HG03066 (cell line): ENCODE results near the gene KRTAP3-1.
"Not testable (repeated sequence)": the region's sequence is repeated elsewhere in the genome, so short reads cannot be mapped to it uniquely, and the experiment has no call there.

ENCODE experiments used
- ATAC-seq: cut with Tn5 transposase; IDR thresholded peaks from one replicate; pipeline ENCODE4 v1.9.1; 2021; ENCODE audit warnings: low read depth; ENCODE audit not compliant: unreplicated experiment

The KRTAP3-1 gene

GRCh38 chr17:41008811-41009210 lies at the start of gene KRTAP3-1:
KRTAP3-1 (minus strand) TSS chr17:41009128; CDS start chr17:41009074, 54 bp downstream.
- no peak for ATAC-seq

- no peak for ATAC-seq
These were observed 48.6 kb upstream of the KRTAP3-1 start for GRCh38 chr17:41057547-41057946.

- ATAC-seq, result not testable (repeated sequence)
These were observed 46.2 kb upstream of the KRTAP3-1 start, which contains the start of gene KRTAP2-2 for GRCh38 chr17:41055130-41055529. KRTAP2-2 (minus strand) TSS chr17:41055230; CDS start chr17:41055211, 19 bp downstream.

- ATAC-seq, result not testable (repeated sequence)
These were observed 45.6 kb upstream of the KRTAP3-1 start for GRCh38 chr17:41054556-41054955.

GRCh38 chr17:41054025-41054424 lies 45.1 kb upstream of the KRTAP3-1 start:
- ATAC-seq, result no peak

- ATAC-seq, result no peak
These were observed 43.6 kb upstream of the KRTAP3-1 start for GRCh38 chr17:41052566-41052965.

GRCh38 chr17:41049110-41049509 lies 40.2 kb upstream of the KRTAP3-1 start:
- no peak for ATAC-seq

GRCh38 chr17:41048441-41048840 lies 39.5 kb upstream of the KRTAP3-1 start:
- ATAC-seq, result no peak

GRCh38 chr17:41046735-41047465 lies 38.0 kb upstream of the KRTAP3-1 start, which contains the start of gene KRTAP2-1:
KRTAP2-1 (minus strand) TSS chr17:41047316; CDS start chr17:41047267, 49 bp downstream.
- not testable (repeated sequence) for ATAC-seq

- no peak for ATAC-seq
These were observed 34.0 kb upstream of the KRTAP3-1 start for GRCh38 chr17:41042953-41043352.

- not testable (repeated sequence) for ATAC-seq
These were observed 32.0 kb upstream of the KRTAP3-1 start, which contains the start of gene KRTAP1-1 for GRCh38 chr17:41040783-41041571. KRTAP1-1 (minus strand) TSS chr17:41041450; CDS start chr17:41041397, 53 bp downstream.

GRCh38 chr17:41037853-41038350 lies 29.0 kb upstream of the KRTAP3-1 start:
- no peak for ATAC-seq

- not testable (repeated sequence) for ATAC-seq
These were observed 25.5 kb upstream of the KRTAP3-1 start, which contains the start of gene KRTAP1-3 for GRCh38 chr17:41034346-41034935. KRTAP1-3 (minus strand) TSS chr17:41034874; CDS start chr17:41034821, 53 bp downstream.

- ATAC-seq, result no peak
These were observed 20.8 kb upstream of the KRTAP3-1 start, which contains the start of gene KRTAP1-4 for GRCh38 chr17:41029633-41030245. KRTAP1-4 (minus strand) TSS chr17:41030195; CDS start chr17:41030078, 117 bp downstream.

- no peak for ATAC-seq
These were observed 18.0 kb upstream of the KRTAP3-1 start, which contains the start of gene KRTAP1-5 for GRCh38 chr17:41026715-41027471. KRTAP1-5 (minus strand) TSS chr17:41027208; CDS start chr17:41027155, 53 bp downstream.

- ATAC-seq, result no peak
These were observed 15.8 kb upstream of the KRTAP3-1 start for GRCh38 chr17:41024697-41025096.

GRCh38 chr17:41020336-41020735 lies 11.4 kb upstream of the KRTAP3-1 start:
- no peak for ATAC-seq

- no peak for ATAC-seq
These were observed 10.5 kb upstream of the KRTAP3-1 start for GRCh38 chr17:41019415-41019814.

- ATAC-seq, result no peak
These were observed 9.6 kb upstream of the KRTAP3-1 start for GRCh38 chr17:41018541-41018940.
